Esophagus muscularis mucosa (tissue), 3 donors: ENCODE data around the gene TACC2.

Experiments
- POLR2A ChIP-seq: fragments of 450-650 bp; IDR thresholded peaks from one replicate; pipeline ENCODE4 v1.6.1; 2017; ENCODE audit warnings: antibody characterized with exemption, moderate library complexity, mild to moderate bottlenecking, low read depth
- TF ChIP-seq, protein P1 (sequence below), 3 experiments: fragments of 200-600 bp in 2 of 3; fragments of 450-650 bp in 1 of 3; sonication (generic) in 2 of 3; IDR thresholded peaks; one replicate each; pipeline ENCODE4 v1.5.1; 2017 to 2019; ENCODE audit warnings: antibody characterized with exemption in 3 of 3, mild to moderate bottlenecking in 2 of 3, moderate library complexity in 1 of 3

DNA sequence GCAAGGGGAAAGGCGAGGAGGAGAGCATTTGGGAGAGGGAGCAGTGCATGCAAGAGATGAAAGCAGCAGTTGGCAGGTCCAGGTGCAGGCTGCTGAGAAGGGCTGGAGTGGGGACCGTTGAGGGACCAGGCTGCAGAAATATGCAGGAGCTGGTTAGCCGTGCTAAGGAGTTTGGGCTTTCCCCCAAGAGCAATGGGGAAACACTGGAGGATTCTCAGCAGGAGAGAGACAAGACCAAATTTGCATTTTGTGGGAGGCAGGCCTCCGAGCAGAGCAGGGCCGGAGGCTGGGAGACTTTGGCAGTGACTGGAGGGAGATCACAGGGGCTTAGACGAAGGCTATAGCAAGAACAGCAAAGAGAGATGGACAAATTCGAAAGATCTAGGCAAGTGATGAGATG, 293.9 kb downstream of the TACC2 start:
- TF ChIP-seq, protein P1, sequence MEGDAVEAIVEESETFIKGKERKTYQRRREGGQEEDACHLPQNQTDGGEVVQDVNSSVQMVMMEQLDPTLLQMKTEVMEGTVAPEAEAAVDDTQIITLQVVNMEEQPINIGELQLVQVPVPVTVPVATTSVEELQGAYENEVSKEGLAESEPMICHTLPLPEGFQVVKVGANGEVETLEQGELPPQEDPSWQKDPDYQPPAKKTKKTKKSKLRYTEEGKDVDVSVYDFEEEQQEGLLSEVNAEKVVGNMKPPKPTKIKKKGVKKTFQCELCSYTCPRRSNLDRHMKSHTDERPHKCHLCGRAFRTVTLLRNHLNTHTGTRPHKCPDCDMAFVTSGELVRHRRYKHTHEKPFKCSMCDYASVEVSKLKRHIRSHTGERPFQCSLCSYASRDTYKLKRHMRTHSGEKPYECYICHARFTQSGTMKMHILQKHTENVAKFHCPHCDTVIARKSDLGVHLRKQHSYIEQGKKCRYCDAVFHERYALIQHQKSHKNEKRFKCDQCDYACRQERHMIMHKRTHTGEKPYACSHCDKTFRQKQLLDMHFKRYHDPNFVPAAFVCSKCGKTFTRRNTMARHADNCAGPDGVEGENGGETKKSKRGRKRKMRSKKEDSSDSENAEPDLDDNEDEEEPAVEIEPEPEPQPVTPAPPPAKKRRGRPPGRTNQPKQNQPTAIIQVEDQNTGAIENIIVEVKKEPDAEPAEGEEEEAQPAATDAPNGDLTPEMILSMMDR (IDR thresholded peaks at IDR 0.05), result no peak
- TF ChIP-seq POLR2A, result no peak
